ENCODE results near the gene VIPR1. TPM values are rescaled to one million over a fixed set of nuclear protein-coding genes. Genes with fewer than 3 reads are reported as not detected.
"Not testable (repeated sequence)": the region's sequence is repeated elsewhere in the genome, so short reads cannot be mapped to it uniquely, and the experiment has no call there.

VIPR1 gene
- total RNA-seq, 3 donors from 2014 or later: 2.2 to 4.7 (median 4.6) TPM

- Mint-ChIP-seq H3K27me3 (ENCODE audit: low read depth) (no peaks in the 10 kb centered on the region), H3K36me3 (ENCODE audit: insufficient read depth) (peaks cover 7% of the 10 kb centered on the region), H3K4me1 (ENCODE audit: low read depth) (peaks cover 14% of the 10 kb centered on the region), H3K4me3 (no peak overlapping the region), H3K9me3 (no peaks in the 10 kb centered on the region)
- no peak for DNase-seq
- no peak for ATAC-seq
These were observed 42.9 kb downstream of the VIPR1 start for GRCh38 chr3:42545284-42545900.

GRCh38 chr3:42546691-42547213 lies 44.3 kb downstream of the VIPR1 start:
- no peaks in the 10 kb centered on the region for H3K9me3 Mint-ChIP-seq
- peaks cover 11% of the 10 kb centered on the region for H3K36me3 Mint-ChIP-seq (ENCODE audit: insufficient read depth)
- H3K4me3 Mint-ChIP-seq: no peak overlapping the region
- no peak for DNase-seq
- no peaks in the 10 kb centered on the region for H3K27me3 Mint-ChIP-seq (ENCODE audit: low read depth)
- H3K4me1 Mint-ChIP-seq (ENCODE audit: low read depth): peaks cover 16% of the 10 kb centered on the region
- no peak for ATAC-seq

GRCh38 chr3:42547401-42547945 lies 45.0 kb downstream of the VIPR1 start:
- H3K4me3 Mint-ChIP-seq: no peak overlapping the region
- peak; percentile 75 to 82 for ATAC-seq
- H3K36me3 Mint-ChIP-seq (ENCODE audit: insufficient read depth): peaks cover 11% of the 10 kb centered on the region
- peak; percentile 67 for DNase-seq
- H3K9me3 Mint-ChIP-seq: no peaks in the 10 kb centered on the region
- H3K27me3 Mint-ChIP-seq (ENCODE audit: low read depth): no peaks in the 10 kb centered on the region
- peaks cover 16% of the 10 kb centered on the region for H3K4me1 Mint-ChIP-seq (ENCODE audit: low read depth)

- H3K36me3 Mint-ChIP-seq (ENCODE audit: insufficient read depth): peaks cover 21% of the 10 kb centered on the region
- H3K4me1 Mint-ChIP-seq (ENCODE audit: low read depth): peaks cover 26% of the 10 kb centered on the region
- no peak for DNase-seq
- H3K4me3 Mint-ChIP-seq: no peak overlapping the region
- H3K9me3 Mint-ChIP-seq: no peaks in the 10 kb centered on the region
- no peak for ATAC-seq
- H3K27me3 Mint-ChIP-seq (ENCODE audit: low read depth): no peaks in the 10 kb centered on the region
These were observed 46.7 kb downstream of the VIPR1 start for GRCh38 chr3:42549131-42549530.

- no peaks in the 10 kb centered on the region for H3K9me3 Mint-ChIP-seq
- peaks cover 27% of the 10 kb centered on the region for H3K4me1 Mint-ChIP-seq (ENCODE audit: low read depth)
- DNase-seq (no peak), ATAC-seq (no peak)
- no peaks in the 10 kb centered on the region for H3K27me3 Mint-ChIP-seq (ENCODE audit: low read depth)
- no peak overlapping the region for H3K4me3 Mint-ChIP-seq
- H3K36me3 Mint-ChIP-seq (ENCODE audit: insufficient read depth): peaks cover 21% of the 10 kb centered on the region
These were observed 47.8 kb downstream of the VIPR1 start for GRCh38 chr3:42550250-42550649.

- Mint-ChIP-seq H3K4me1 (ENCODE audit: low read depth) (peaks cover 47% of the 10 kb centered on the region), H3K36me3 (ENCODE audit: insufficient read depth) (peaks cover 32% of the 10 kb centered on the region), H3K9me3 (no peaks in the 10 kb centered on the region), H3K27me3 (ENCODE audit: low read depth) (no peaks in the 10 kb centered on the region), H3K4me3 (no peak overlapping the region)
- ATAC-seq (no peak), DNase-seq (no peak)
These were observed 50.4 kb downstream of the VIPR1 start for GRCh38 chr3:42552830-42553229.

GRCh38 chr3:42556089-42556632 lies 53.7 kb downstream of the VIPR1 start:
- H3K4me3 Mint-ChIP-seq: peak overlapping the region; percentile 49
- H3K27me3 Mint-ChIP-seq (ENCODE audit: low read depth): no peaks in the 10 kb centered on the region
- no peak for DNase-seq
- peaks cover 31% of the 10 kb centered on the region for H3K4me1 Mint-ChIP-seq (ENCODE audit: low read depth)
- ATAC-seq: peak; percentile 88 to 93
- H3K9me3 Mint-ChIP-seq: no peaks in the 10 kb centered on the region
- H3K36me3 Mint-ChIP-seq (ENCODE audit: insufficient read depth): peaks cover 29% of the 10 kb centered on the region

GRCh38 chr3:42556817-42557216 lies 54.4 kb downstream of the VIPR1 start:
- not testable (repeated sequence) for DNase-seq; H3K4me3 Mint-ChIP-seq; H3K9me3 Mint-ChIP-seq; H3K27me3 Mint-ChIP-seq (ENCODE audit: low read depth)
- peaks cover 28% of the 10 kb centered on the region for H3K36me3 Mint-ChIP-seq (ENCODE audit: insufficient read depth)
- peaks cover 31% of the 10 kb centered on the region for H3K4me1 Mint-ChIP-seq (ENCODE audit: low read depth)
- ATAC-seq: peak in 1 of 2 donors; percentile 2

GRCh38 chr3:42557854-42558253 lies 55.4 kb downstream of the VIPR1 start:
- H3K36me3 Mint-ChIP-seq (ENCODE audit: insufficient read depth): peaks cover 28% of the 10 kb centered on the region
- ATAC-seq: no peak

GRCh38 chr3:42562047-42562907 lies 59.8 kb downstream of the VIPR1 start:
- peak; percentile 40 to 66 for ATAC-seq
- no peak for DNase-seq
- Mint-ChIP-seq H3K9me3 (no peaks in the 10 kb centered on the region), H3K27me3 (ENCODE audit: low read depth) (no peaks in the 10 kb centered on the region), H3K36me3 (ENCODE audit: insufficient read depth) (peaks cover 24% of the 10 kb centered on the region), H3K4me1 (ENCODE audit: low read depth) (peaks cover 3% of the 10 kb centered on the region), H3K4me3 (no peak overlapping the region)

More at GRCh38 chr3:42557854-42558253, 55.4 kb downstream of the VIPR1 start:
- no peak for DNase-seq
- Mint-ChIP-seq H3K4me3 (no peak overlapping the region), H3K9me3 (no peaks in the 10 kb centered on the region), H3K27me3 (ENCODE audit: low read depth) (no peaks in the 10 kb centered on the region), H3K4me1 (ENCODE audit: low read depth) (peaks cover 34% of the 10 kb centered on the region)

- H3K9me3 Mint-ChIP-seq: peaks cover 4% of the 10 kb centered on the region
- H3K4me3 Mint-ChIP-seq: no peak overlapping the region
- H3K4me1 Mint-ChIP-seq (ENCODE audit: low read depth): peaks cover 12% of the 10 kb centered on the region
- H3K36me3 Mint-ChIP-seq (ENCODE audit: insufficient read depth): peaks cover 43% of the 10 kb centered on the region
- no peak for DNase-seq
- no peak for ATAC-seq
- H3K27me3 Mint-ChIP-seq (ENCODE audit: low read depth): no peaks in the 10 kb centered on the region
These were observed 67.2 kb downstream of the VIPR1 start for GRCh38 chr3:42569593-42570142.

- Mint-ChIP-seq H3K4me1 (ENCODE audit: low read depth) (peaks cover 18% of the 10 kb centered on the region), H3K4me3 (no peak overlapping the region)
These were observed 69.8 kb downstream of the VIPR1 start for GRCh38 chr3:42572278-42572677.

GRCh38 chr3:42575137-42575741 lies 72.8 kb downstream of the VIPR1 start:
- Mint-ChIP-seq H3K36me3 (ENCODE audit: insufficient read depth) (peaks cover 42% of the 10 kb centered on the region), H3K9me3 (peaks cover 15% of the 10 kb centered on the region), H3K27me3 (ENCODE audit: low read depth) (no peaks in the 10 kb centered on the region), H3K4me1 (ENCODE audit: low read depth) (peaks cover 29% of the 10 kb centered on the region), H3K4me3 (no peak overlapping the region)
- DNase-seq: no peak
- no peak for ATAC-seq

More at GRCh38 chr3:42572278-42572677, 69.8 kb downstream of the VIPR1 start:
- peak; percentile 50 to 65 for ATAC-seq
- peak; percentile 22 for DNase-seq
- Mint-ChIP-seq H3K27me3 (ENCODE audit: low read depth) (no peaks in the 10 kb centered on the region), H3K36me3 (ENCODE audit: insufficient read depth) (peaks cover 46% of the 10 kb centered on the region), H3K9me3 (peaks cover 12% of the 10 kb centered on the region)

GRCh38 chr3:42578054-42578453 lies 75.6 kb downstream of the VIPR1 start:
- ATAC-seq (no peak), DNase-seq (no peak)
- Mint-ChIP-seq H3K27me3 (ENCODE audit: low read depth) (no peaks in the 10 kb centered on the region), H3K36me3 (ENCODE audit: insufficient read depth) (peaks cover 32% of the 10 kb centered on the region), H3K9me3 (peaks cover 15% of the 10 kb centered on the region), H3K4me3 (no peak overlapping the region), H3K4me1 (ENCODE audit: low read depth) (peaks cover 40% of the 10 kb centered on the region)
